Brain microvascular endothelial cell (primary cell): ENCODE measurements around the gene FARP1.
A peak's percentile ranks its signal among the peaks of the same experiment; 100 is the strongest.

Experiments used
- DNase-seq: peaks from one replicate; pipeline ENCODE4 v3.0.0-alpha.2; 2020
- H3K27ac ChIP-seq: fragments of 250-450 bp; sonication (Bioruptor Pico); 2 replicates; pipeline ENCODE4 v1.5.1; 2020; ENCODE audit warnings: mild to moderate bottlenecking, moderate library complexity
- H3K27me3 ChIP-seq: fragments of 250-450 bp; sonication (Bioruptor Pico); replicated peaks from 2 replicates; pipeline ENCODE4 v1.5.1; 2020; ENCODE audit warnings: mild to moderate bottlenecking
- H3K36me3 ChIP-seq: fragments of 250-450 bp; sonication (Bioruptor Pico); replicated peaks from 2 replicates; pipeline ENCODE4 v1.5.1; 2020; ENCODE audit warnings: mild to moderate bottlenecking
- H3K4me3 ChIP-seq: 2 replicates; pipeline ENCODE4 v1.5.1; 2011; ENCODE audit warnings: low read depth, mild to moderate bottlenecking, control low read depth, low read length, moderate library complexity
- CTCF ChIP-seq: IDR thresholded peaks from 2 replicates; pipeline ENCODE4 v1.5.1; 2011; ENCODE audit warnings: low read depth, mild to moderate bottlenecking, moderate library complexity, low read length, control low read depth, inconsistent platforms; ENCODE audit errors: missing control alignments
- in situ Hi-C: cut with HindIII; loops from 2 replicates; pipeline ENCODE4 v1.10.0; 2017; ENCODE audit warnings: low sequenced_read_pairs, low pct_ligation_motif_present

The FARP1 gene

GRCh38 chr13:98184792-98185191 is 41.9 kb downstream of the FARP1 start:
- Histone ChIP-seq H3K27ac (no peak overlapping the region), H3K4me3 (no peak overlapping the region), H3K27me3 (no peaks in the 10 kb centered on the region), H3K36me3 (no peaks in the 10 kb centered on the region)
- no peak for TF ChIP-seq CTCF
- DNase-seq: peak; percentile 49
- in situ Hi-C loops: no loop called here

GRCh38 chr13:98187155-98187964 is 44.5 kb downstream of the FARP1 start:
- H3K27ac ChIP-seq: no peak overlapping the region
- no peak overlapping the region for H3K4me3 ChIP-seq
- in situ Hi-C loops: no loop called here
- H3K36me3 ChIP-seq: no peaks in the 10 kb centered on the region
- no peak for TF ChIP-seq CTCF
- no peak for DNase-seq
- no peaks in the 10 kb centered on the region for H3K27me3 ChIP-seq

GRCh38 chr13:98187965-98188261 is 45.0 kb downstream of the FARP1 start:
- no peaks in the 10 kb centered on the region for H3K27me3 ChIP-seq
- in situ Hi-C loops: no loop called here
- no peaks in the 10 kb centered on the region for H3K36me3 ChIP-seq
- no peak for DNase-seq
- no peak overlapping the region for H3K4me3 ChIP-seq
- no peak overlapping the region for H3K27ac ChIP-seq
- no peak for TF ChIP-seq CTCF

- H3K36me3 ChIP-seq: no peaks in the 10 kb centered on the region
- H3K27ac ChIP-seq: no peak overlapping the region
- H3K27me3 ChIP-seq: no peaks in the 10 kb centered on the region
- no peak overlapping the region for H3K4me3 ChIP-seq
- DNase-seq: no peak
- no peak for TF ChIP-seq CTCF
- in situ Hi-C loops: no loop called here
These were observed 45.8 kb downstream of the FARP1 start for GRCh38 chr13:98188544-98189166.

GRCh38 chr13:98189841-98190505 is 47.1 kb downstream of the FARP1 start:
- no peaks in the 10 kb centered on the region for H3K36me3 ChIP-seq
- H3K4me3 ChIP-seq: no peak overlapping the region
- in situ Hi-C loops: no loop called here
- H3K27me3 ChIP-seq: no peaks in the 10 kb centered on the region
- no peak overlapping the region for H3K27ac ChIP-seq
- TF ChIP-seq CTCF: no peak
- no peak for DNase-seq
